ENCODE data around the gene RNF220.

GRCh38 chr1:44572572-44572879, 167.5 kb downstream of the RNF220 start:
- TF ChIP-seq RCOR1 (IDR thresholded peaks at IDR 0.05; ENCODE audit: insufficient replicate concordance, low read length) (no peak), CTCF (conservative IDR thresholded peaks at IDR 0.05; ENCODE audit: low read depth, low read length) (no peak), USF2 (IDR thresholded peaks at IDR 0.05; ENCODE audit: low read depth, low read length) (no peak), ELK1 (IDR thresholded peaks at IDR 0.05; ENCODE audit: borderline replicate concordance, low read depth, low read length) (no peak), CEBPB (IDR thresholded peaks at IDR 0.05; ENCODE audit: low read depth, low read length) (no peak), POLR2A (IDR thresholded peaks at IDR 0.05; ENCODE audit: low read depth, low read length) (no peak), CHD1 (IDR thresholded peaks at IDR 0.05; ENCODE audit: low read depth, low read length) (no peak), MXI1 (IDR thresholded peaks at IDR 0.05; ENCODE audit: borderline replicate concordance, low read depth, low read length) (no peak), MAFK (IDR thresholded peaks at IDR 0.05; ENCODE audit: low read depth, low read length) (no peak), RFX5 (IDR thresholded peaks at IDR 0.05; ENCODE audit: low read depth, low read length) (no peak), FOS (IDR thresholded peaks at IDR 0.05; ENCODE audit: low read depth, low read length) (no peak), RAD21 (IDR thresholded peaks at IDR 0.05; ENCODE audit: low read length) (no peak)
